GM21381 (cell line): ENCODE results near the gene ZNF526.

Experiments used
- ATAC-seq: cut with Tn5 transposase; IDR thresholded peaks from one replicate; pipeline ENCODE4 v1.9.1; 2021; ENCODE audit warnings: mild to moderate bottlenecking, moderate library complexity; ENCODE audit not compliant: unreplicated experiment

ZNF526 gene

DNA sequence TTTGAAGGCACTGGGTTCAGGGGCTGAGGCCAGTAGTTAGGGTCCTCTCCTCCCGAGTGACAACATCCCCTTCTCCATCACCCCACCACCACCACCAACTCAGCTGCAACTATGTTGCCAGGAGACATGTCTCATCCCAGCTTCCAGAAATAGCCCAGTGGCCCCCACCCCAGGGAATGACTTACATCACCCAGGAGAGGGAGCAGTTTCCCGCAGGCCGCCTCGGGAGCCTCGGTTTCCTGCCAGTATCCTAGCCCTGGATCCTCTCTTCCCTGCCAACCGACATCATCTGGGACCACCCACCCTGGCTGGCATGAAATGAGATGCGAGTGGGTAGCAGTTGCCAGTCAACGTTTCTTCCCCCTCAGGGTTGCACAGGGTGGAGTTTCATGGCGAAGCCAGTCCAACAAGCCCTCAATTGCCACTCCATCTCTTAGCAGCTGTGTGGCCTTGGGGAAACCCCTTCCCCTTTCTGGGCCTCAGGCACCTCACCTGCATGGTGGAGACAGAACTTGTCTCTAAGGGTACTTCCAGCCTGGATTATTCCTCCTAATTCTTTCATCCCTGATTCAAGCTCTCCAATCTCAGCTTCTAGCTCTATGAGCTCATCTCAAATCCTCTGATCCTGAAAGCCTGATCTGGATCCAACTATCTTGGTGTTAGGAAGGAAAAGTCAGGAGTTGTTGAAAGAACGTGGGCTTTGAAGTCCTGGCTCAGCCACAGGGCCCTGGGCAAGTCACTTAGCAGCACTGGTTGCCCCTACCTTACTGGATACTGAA is 26.2 kb downstream of the ZNF526 start:
- no peak for ATAC-seq

- ATAC-seq = no peak
Measured at GRCh38 chr19:42246922-42247639, 27.0 kb downstream of the ZNF526 start.

DNA sequence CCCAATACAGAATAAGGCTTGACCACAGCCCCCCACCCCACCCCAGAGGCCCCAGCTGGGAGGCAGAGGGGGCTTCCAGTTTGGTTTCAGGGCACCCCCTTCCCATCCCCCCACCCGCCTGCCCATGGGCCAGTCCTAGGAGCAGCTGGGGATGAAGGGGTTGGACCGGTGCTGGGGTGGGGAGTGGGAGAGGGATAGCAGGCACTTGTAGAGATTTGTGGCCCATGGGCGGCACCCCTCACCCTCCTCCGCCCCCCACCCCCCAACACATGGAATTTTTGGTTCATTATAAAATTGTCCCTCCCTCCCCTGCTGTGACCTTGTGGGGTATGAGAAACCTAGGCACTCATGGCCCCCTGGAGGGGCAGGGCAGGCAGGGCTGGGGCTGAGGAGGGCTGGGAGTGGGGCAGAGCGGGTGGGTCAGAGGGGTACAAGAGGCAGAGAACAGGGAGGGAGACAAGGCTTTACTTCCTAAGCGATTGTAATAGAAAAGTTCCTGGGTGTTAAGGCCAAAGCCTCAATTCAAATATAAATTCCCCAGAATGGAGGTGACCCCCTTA is 27.6 kb downstream of the ZNF526 start:
- ATAC-seq = no peak

GRCh38 chr19:42248270-42249148 is 28.4 kb downstream of the ZNF526 start:
- no peak for ATAC-seq

DNA sequence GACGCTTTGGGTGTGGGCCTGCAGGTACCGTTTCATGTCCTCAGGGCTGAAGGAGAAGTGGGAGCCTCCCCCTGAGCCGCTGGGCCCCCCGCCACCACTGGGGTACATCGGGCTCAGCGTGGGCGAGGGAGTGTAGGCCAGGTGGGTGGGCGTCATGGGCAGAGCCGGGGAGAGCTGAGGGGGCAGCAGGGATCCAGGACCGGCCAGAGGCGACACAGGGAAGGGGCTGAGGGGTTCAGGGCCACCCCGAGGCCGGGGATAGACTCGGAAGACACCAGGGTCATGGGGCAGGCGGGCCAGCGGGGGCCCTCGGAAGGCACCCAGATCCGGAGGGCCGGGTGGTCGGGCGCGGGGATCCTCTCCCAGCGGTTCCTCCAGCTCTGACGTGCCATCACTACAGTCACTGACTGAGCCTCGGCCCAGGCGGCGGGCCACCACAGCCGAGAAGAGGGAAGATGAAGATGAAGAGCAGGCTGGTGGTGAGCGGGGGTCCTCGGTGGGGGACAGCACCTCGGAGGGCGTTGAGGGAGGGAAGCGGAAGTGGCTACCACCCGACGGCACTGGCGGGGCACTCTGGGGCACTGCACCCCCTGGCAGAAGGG is 29.1 kb downstream of the ZNF526 start:
- ATAC-seq = no peak

DNA sequence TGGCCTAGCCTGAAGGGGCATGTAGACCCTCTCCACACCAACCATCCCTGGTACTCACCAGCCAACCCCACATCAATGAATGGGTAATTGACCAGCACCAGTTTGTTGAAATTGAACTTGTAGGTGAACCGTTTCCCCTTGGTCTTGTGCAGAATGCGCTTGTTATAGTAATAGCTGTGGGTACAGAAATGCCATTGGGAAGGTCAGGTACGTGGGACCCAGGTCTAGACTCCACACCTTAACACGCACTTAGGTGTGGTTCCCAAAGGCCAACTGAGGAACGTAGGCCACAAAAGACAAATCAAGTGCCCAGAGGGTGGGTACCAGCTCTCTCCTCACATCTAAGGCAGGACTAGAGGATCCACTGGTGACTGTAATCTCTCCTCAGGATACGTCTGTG is 29.7 kb downstream of the ZNF526 start:
- ATAC-seq = no peak

- no peak for ATAC-seq
Measured at GRCh38 chr19:42250183-42250665, 30.1 kb downstream of the ZNF526 start.

GRCh38 chr19:42250666-42251531 is 30.8 kb downstream of the ZNF526 start:
- no peak for ATAC-seq

GRCh38 chr19:42251572-42252358 is 31.7 kb downstream of the ZNF526 start:
- no peak for ATAC-seq

GRCh38 chr19:42252365-42253244 is 32.5 kb downstream of the ZNF526 start:
- ATAC-seq = no peak

GRCh38 chr19:42253245-42254088 is 33.4 kb downstream of the ZNF526 start:
- no peak for ATAC-seq

GRCh38 chr19:42254089-42254849 is 34.2 kb downstream of the ZNF526 start:
- ATAC-seq = no peak

DNA sequence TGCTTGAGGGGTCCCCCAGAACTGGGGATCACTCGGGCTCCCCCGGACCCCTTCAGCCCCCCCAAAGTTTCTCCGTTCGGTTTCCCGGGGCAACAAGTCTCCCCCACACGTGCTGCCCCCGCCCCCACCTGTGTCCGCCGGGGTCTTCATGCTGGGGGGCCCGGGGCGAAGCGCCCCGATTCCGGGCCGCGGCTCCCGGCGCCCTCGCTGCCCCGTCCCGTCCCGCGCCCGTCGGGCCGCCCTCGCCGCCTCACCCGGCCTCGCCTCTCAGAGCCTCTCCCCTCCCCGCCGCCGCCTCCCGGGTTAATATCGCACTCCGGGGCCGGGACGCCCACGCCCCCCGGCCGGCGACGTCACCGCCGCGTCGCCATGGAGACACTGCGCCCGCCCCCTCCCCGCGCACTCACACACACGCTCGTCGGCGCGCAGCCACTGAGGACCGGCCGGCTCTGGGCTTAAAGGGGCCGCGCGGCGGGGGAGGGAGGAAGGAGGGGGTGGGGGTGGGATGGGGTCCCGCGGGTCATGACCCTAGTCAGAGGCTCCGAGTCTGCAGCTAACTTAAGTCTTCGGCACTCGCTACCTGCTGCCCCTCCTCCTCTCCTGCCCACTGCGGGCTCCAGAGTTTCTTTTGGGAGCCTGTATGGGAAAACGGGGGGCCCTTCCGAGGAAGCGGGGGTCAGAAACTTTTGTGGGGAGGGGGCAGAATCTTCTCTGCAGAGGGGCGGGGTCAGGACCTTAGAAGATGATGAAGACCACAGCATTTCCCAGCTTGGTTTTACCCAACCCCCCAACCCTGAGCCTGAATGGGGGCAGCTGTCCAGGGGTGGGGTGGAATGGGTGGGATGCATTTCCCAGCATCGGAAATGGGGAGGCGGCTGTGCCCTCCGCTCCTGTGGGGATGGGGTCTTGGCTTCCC is 35.0 kb downstream of the ZNF526 start, which contains the start of gene ERF:
Gene ERF, minus strand, starts transcription at position 279 of the 916 bp plus-strand sequence. Its CDS starts 129 bp downstream, at position 150.
- ATAC-seq = peak; percentile 74

- no peak for ATAC-seq
Measured at GRCh38 chr19:42255766-42256745, 35.9 kb downstream of the ZNF526 start.
